Body of pancreas (tissue), 4 donors: ENCODE data around the gene FAM76B. TPM values are rescaled to one million over a fixed set of nuclear protein-coding genes. Genes with fewer than 3 reads are reported as not detected.

ENCODE experiments used
- ATAC-seq: fragments of 150-250 bp; one replicate; pipeline ENCODE4 v1.9.1; 2016
- DNase-seq, 4 donors: peaks; one replicate each; pipeline ENCODE4 v3.0.0-alpha.2; 2019
- H3K27ac ChIP-seq, 4 donors: fragments of 200-600 bp; sonication (generic); 1 replicate in 3 of 4; 2 replicates in 1 of 4; pipeline versions ENCODE4 v1.5.1 to v1.6.1; 2016 to 2019; ENCODE audit warnings: mild to moderate bottlenecking in 1 of 4, mixed read lengths in 1 of 4, moderate library complexity in 1 of 4
- H3K27me3 ChIP-seq, 2 donors: fragments of 200-600 bp; sonication (generic); one replicate each; pipeline ENCODE4 v1.6.0; 2016; ENCODE audit warnings: mild to moderate bottlenecking in 1 of 2
- H3K36me3 ChIP-seq, 2 donors: fragments of 200-600 bp; sonication (generic); replicated peaks in 1 of 2; 2 replicates each; pipeline ENCODE4 v1.5.1; 2016; ENCODE audit warnings: low read depth in 2 of 2; ENCODE audit not compliant: insufficient read depth in 1 of 2
- H3K4me1 ChIP-seq: fragments of 200-600 bp; sonication (generic); one replicate; pipeline ENCODE4 v1.6.0; 2016
- H3K4me3 ChIP-seq, 2 donors: fragments of 200-600 bp; sonication (generic); 1 replicate in 1 of 2; 2 replicates in 1 of 2; pipeline ENCODE4 v1.5.1; 2016 to 2019
- H3K9me3 ChIP-seq, 3 donors: fragments of 200-600 bp; sonication (generic); 1 replicate in 2 of 3; 2 replicates in 1 of 3; pipeline ENCODE4 v1.5.1; 2016
- POLR2A ChIP-seq, 3 donors: fragments of 450-650 bp; IDR thresholded peaks; one replicate each; pipeline ENCODE4 v1.6.1; 2016; ENCODE audit warnings: antibody characterized with exemption in 3 of 3, mild to moderate bottlenecking in 2 of 3
- WGBS, 2 donors: methylation state at CpG; one replicate each; pipeline ENCODE4 v1.1.5; 2017; 5-methylcytosine and 5-hydroxymethylcytosine counted together
- intact Hi-C: fragments of 100-400 bp; cut with DNase I; formaldehyde crosslinking; loops from one replicate; pipeline ENCODE4 v1.15.1; 2023
- total RNA-seq, 2 donors: library from RNA; depleted of rRNA; stranded (reverse); fragments of >200 nt; gene quantifications; one replicate each; pipeline ENCODE4 v1.1.0, GENCODE V29; 2016
- TF ChIP-seq, protein P1 (sequence below), 7 experiments: fragments of 450-650 bp in 4 of 7; fragments of 200-600 bp in 3 of 7; sonication (generic) in 3 of 7; IDR thresholded peaks; one replicate each; pipeline ENCODE4 v1.5.1; 2016 to 2019; ENCODE audit warnings: antibody characterized with exemption in 7 of 7

Gene FAM76B
- total RNA-seq, 2 donors from 2014 or later: 23.9 to 29.7 TPM

- Histone ChIP-seq H3K4me3 (no peak overlapping the region), H3K9me3 (no peaks in the 10 kb centered on the region), H3K27ac (no peak overlapping the region), H3K27me3 (no peaks in the 10 kb centered on the region), H3K36me3 (no peaks in the 10 kb centered on the region), H3K4me1 (peaks cover 3% of the 10 kb centered on the region)
- ATAC-seq (no peak), DNase-seq (no peak)
- 69 to 93% methylated on average over 1 of the region's 1 CpG for WGBS, 2 donors
- TF ChIP-seq POLR2A (IDR thresholded peaks at IDR 0.05): no peak
- TF ChIP-seq, protein P1, sequence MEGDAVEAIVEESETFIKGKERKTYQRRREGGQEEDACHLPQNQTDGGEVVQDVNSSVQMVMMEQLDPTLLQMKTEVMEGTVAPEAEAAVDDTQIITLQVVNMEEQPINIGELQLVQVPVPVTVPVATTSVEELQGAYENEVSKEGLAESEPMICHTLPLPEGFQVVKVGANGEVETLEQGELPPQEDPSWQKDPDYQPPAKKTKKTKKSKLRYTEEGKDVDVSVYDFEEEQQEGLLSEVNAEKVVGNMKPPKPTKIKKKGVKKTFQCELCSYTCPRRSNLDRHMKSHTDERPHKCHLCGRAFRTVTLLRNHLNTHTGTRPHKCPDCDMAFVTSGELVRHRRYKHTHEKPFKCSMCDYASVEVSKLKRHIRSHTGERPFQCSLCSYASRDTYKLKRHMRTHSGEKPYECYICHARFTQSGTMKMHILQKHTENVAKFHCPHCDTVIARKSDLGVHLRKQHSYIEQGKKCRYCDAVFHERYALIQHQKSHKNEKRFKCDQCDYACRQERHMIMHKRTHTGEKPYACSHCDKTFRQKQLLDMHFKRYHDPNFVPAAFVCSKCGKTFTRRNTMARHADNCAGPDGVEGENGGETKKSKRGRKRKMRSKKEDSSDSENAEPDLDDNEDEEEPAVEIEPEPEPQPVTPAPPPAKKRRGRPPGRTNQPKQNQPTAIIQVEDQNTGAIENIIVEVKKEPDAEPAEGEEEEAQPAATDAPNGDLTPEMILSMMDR (IDR thresholded peaks at IDR 0.05): no peak
- intact Hi-C loops: no loop called here
These were observed 50.3 kb downstream of the FAM76B start for GRCh38 chr11:95739108-95739938.

DNA sequence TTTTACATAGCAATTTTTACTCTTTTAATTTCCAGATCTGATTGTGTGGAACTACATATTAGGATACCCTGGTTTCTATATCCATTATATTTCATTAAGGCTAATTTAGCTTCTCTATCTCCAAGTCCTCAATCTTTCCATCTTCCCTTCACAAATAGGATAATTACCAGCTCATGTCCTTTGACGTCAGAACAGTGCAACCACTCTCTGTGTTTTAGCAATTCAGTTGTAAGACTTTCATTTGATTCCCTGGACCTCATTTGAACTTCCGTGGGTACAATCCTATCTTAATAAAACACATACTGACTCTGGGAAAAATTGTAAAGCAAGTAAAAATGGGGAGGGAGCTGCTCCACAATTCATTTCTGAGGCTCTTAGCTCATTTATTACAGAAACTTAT is 52.8 kb downstream of the FAM76B start:
- H3K4me1 ChIP-seq: peaks cover 15% of the 10 kb centered on the region
- no peaks in the 10 kb centered on the region for H3K36me3 ChIP-seq
- TF ChIP-seq, protein P1 (IDR thresholded peaks at IDR 0.05): no peak
- TF ChIP-seq POLR2A (IDR thresholded peaks at IDR 0.05): no peak
- intact Hi-C loops: no loop called here
- WGBS, 2 donors: 61% methylated on average over 2 of the region's 2 CpGs
- H3K27ac ChIP-seq: no peak overlapping the region
- DNase-seq: no peak
- ATAC-seq: no peak
- no peak overlapping the region for H3K4me3 ChIP-seq
- H3K27me3 ChIP-seq: no peaks in the 10 kb centered on the region
- H3K9me3 ChIP-seq: no peaks in the 10 kb centered on the region

DNA sequence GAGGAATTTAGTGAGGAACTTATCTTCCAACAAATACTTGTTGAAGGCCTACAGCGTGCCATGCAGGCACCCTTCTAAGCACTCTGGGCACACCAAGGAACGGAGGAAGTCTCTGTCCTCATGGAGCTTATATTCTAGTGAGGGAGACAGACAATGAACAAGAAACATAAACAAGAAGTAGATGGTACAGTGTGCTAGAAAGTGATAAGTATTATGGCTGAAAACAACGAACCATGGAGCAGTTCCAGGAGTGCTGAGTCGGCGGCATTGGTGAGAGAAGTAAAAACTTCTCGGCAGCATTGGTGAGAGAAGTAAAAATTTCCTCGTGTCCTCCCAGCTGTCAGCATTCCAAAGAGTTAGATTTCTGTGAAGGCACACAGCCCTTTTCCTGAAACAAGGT is 53.2 kb downstream of the FAM76B start:
- 57 to 67% methylated on average over 7 of the region's 7 CpGs for WGBS, 2 donors
- H3K27ac ChIP-seq: no peak overlapping the region
- H3K4me1 ChIP-seq: peaks cover 15% of the 10 kb centered on the region
- DNase-seq: no peak
- intact Hi-C loops: no loop called here
- no peak overlapping the region for H3K4me3 ChIP-seq
- TF ChIP-seq, protein P1 (IDR thresholded peaks at IDR 0.05): no peak
- TF ChIP-seq POLR2A (IDR thresholded peaks at IDR 0.05): no peak
- H3K27me3 ChIP-seq: no peaks in the 10 kb centered on the region
- no peaks in the 10 kb centered on the region for H3K36me3 ChIP-seq
- no peaks in the 10 kb centered on the region for H3K9me3 ChIP-seq
- no peak for ATAC-seq

DNA sequence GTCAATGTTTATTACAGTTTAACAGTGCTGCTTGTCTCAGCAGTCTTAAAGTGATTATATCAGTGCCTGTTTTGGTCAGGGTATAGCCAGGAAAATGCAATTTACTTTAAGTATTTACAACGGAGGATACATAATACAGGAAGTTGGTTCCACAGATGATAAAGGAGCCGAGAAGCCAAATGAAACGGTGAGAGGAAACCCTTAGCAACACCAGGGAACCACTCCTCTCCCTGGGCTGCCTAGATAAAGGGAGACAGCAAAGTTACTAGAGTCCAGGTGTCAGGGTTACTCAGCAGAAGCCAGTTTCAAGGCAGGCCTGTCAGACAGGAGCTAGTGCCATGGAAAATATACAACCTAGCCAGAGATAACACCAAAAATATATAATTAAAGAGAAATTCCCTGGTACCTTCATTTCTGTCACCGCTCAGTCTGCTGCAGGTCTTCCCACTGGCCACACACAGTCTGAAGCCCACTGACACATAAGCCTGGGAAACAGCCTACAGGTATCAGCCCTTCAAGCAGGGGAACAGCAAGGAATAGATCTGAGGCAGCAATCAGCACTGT is 55.5 kb downstream of the FAM76B start:
- TF ChIP-seq, protein P1 (IDR thresholded peaks at IDR 0.05): no peak
- no peak for TF ChIP-seq POLR2A (IDR thresholded peaks at IDR 0.05)
- WGBS, 2 donors: 17 to 20% methylated on average over 4 of the region's 4 CpGs
- intact Hi-C loops: no loop called here
- no peaks in the 10 kb centered on the region for H3K9me3 ChIP-seq
- H3K4me1 ChIP-seq: peaks cover 15% of the 10 kb centered on the region
- H3K36me3 ChIP-seq: no peaks in the 10 kb centered on the region
- ATAC-seq (peak; percentile 50), DNase-seq (peak in 2 of 4 donors; percentile 8 to 16)
- no peak overlapping the region for H3K27ac ChIP-seq
- no peak overlapping the region for H3K4me3 ChIP-seq
- no peaks in the 10 kb centered on the region for H3K27me3 ChIP-seq
